Inflammatory macrophage (primary cell): ENCODE measurements around the gene ZNF516.

Experiments used
- DNase-seq, 2 donors: peaks; one replicate each; pipeline ENCODE4 v3.0.0-alpha.2; 2020 to 2022

Gene ZNF516

GRCh38 chr18:76455003-76455676 lies 39.9 kb downstream of the ZNF516 start:
- DNase-seq: no peak

- no peak for DNase-seq
Measured at GRCh38 chr18:76454418-76454817, 40.6 kb downstream of the ZNF516 start.

GRCh38 chr18:76453932-76454331 lies 41.1 kb downstream of the ZNF516 start:
- DNase-seq: no peak

GRCh38 chr18:76453057-76453561 lies 41.9 kb downstream of the ZNF516 start:
- no peak for DNase-seq

GRCh38 chr18:76452357-76452756 lies 42.7 kb downstream of the ZNF516 start:
- DNase-seq: peak in 1 of 2 donors; percentile 20

- no peak for DNase-seq
Measured at GRCh38 chr18:76451396-76452331, 43.4 kb downstream of the ZNF516 start.

- DNase-seq: peak; percentile 50 to 64
Measured at GRCh38 chr18:76450452-76451395, 44.3 kb downstream of the ZNF516 start.

GRCh38 chr18:76449111-76449453 lies 46.0 kb downstream of the ZNF516 start:
- no peak for DNase-seq

GRCh38 chr18:76448256-76449110 lies 46.6 kb downstream of the ZNF516 start:
- DNase-seq: peak; percentile 60 to 73

- DNase-seq: no peak
Measured at GRCh38 chr18:76447258-76447890, 47.7 kb downstream of the ZNF516 start.

GRCh38 chr18:76446321-76447257 lies 48.5 kb downstream of the ZNF516 start:
- no peak for DNase-seq

GRCh38 chr18:76445741-76446232 lies 49.3 kb downstream of the ZNF516 start:
- DNase-seq: no peak

- no peak for DNase-seq
Measured at GRCh38 chr18:76445275-76445674, 49.8 kb downstream of the ZNF516 start.

- DNase-seq: no peak
Measured at GRCh38 chr18:76444446-76445105, 50.5 kb downstream of the ZNF516 start.

GRCh38 chr18:76443519-76444445 lies 51.3 kb downstream of the ZNF516 start:
- no peak for DNase-seq

GRCh38 chr18:76442413-76443171 lies 52.5 kb downstream of the ZNF516 start:
- no peak for DNase-seq
